NT2/D1 (cell line): Measurements from ENCODE around the gene ITGA3.

ENCODE experiments used
- SUZ12 ChIP-seq: IDR thresholded peaks from 2 replicates; pipeline ENCODE4 v1.6.1; 2011; ENCODE audit not compliant: insufficient read length, insufficient read depth; ENCODE audit errors: extremely low read depth
- YY1 ChIP-seq: IDR thresholded peaks from 2 replicates; pipeline ENCODE4 v1.6.1; 2011; ENCODE audit not compliant: insufficient read length, insufficient read depth
- ZNF274 ChIP-seq: IDR thresholded peaks from 2 replicates; pipeline ENCODE4 v1.6.1; 2011; ENCODE audit warnings: mild to moderate bottlenecking, low read depth, low read length

GRCh38 chr17:50135316-50136095 lies 79.6 kb downstream of the ITGA3 start:
- TF ChIP-seq ZNF274 (no peak), YY1 (no peak), SUZ12 (no peak)
